Stimulated activated naive CD8-positive, alpha-beta T cell treated with anti-CD3 and anti-CD28 coated beads, Interleukin-15, amount 100 ng/mL, for 72 hours (primary cell): ENCODE results near the gene MORN1.

Experiments
- ATAC-seq: fragments of 150-1000 bp; cut with Tn5 transposase; 2 replicates; pipeline ENCODE4 v1.10.0; 2021; ENCODE audit warnings: mild to moderate bottlenecking, moderate library complexity
- DNase-seq, 2 donors: peaks; one replicate each; pipeline ENCODE4 v3.0.0; 2021 to 2022
- H3K27ac Mint-ChIP-seq, 2 donors: one replicate each; pipeline ENCODE4 v1.8.0; 2022; ENCODE audit warnings: mild to moderate bottlenecking in 2 of 2, mixed read lengths in 2 of 2, moderate library complexity in 2 of 2
- H3K27me3 Mint-ChIP-seq: one replicate; pipeline ENCODE4 v1.8.0; 2022; ENCODE audit warnings: mixed read lengths
- H3K4me1 Mint-ChIP-seq: one replicate; pipeline ENCODE4 v1.8.0; 2022; ENCODE audit warnings: mild to moderate bottlenecking, mixed read lengths
- H3K4me3 Mint-ChIP-seq, 2 donors: one replicate each; pipeline ENCODE4 v1.8.0; 2022; ENCODE audit warnings: mild to moderate bottlenecking in 2 of 2, mixed read lengths in 2 of 2, moderate library complexity in 1 of 2
- H3K9me3 Mint-ChIP-seq, 2 donors: one replicate each; pipeline ENCODE4 v1.8.0; 2022; ENCODE audit warnings: mixed read lengths in 2 of 2

MORN1 gene

DNA sequence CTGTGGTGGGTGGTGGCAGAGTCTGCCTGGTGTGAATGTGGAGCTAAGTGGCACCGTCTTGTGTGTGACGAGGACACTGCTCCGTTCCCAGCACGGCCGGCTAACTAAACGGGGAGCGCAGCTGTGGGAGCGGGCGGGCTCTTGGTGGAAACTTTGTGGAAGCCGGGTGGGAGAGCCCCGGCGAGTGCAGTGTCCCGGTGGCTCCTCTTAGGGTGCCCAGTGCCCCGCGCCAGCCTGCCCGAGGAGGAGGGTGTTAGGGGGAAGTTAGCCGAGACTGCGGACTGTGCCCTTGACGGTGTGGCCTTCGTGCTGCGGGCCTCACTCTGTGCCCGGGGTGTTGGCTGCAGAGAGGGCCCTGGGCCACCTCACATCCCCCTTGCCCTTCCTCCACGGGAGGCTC is 11.1 kb upstream of the MORN1 start:
- H3K27ac Mint-ChIP-seq = peak overlapping the region in 1 of 2 donors; percentile 12
- ATAC-seq (peak; percentile 13), DNase-seq (no peak)
- no peaks in the 10 kb centered on the region for H3K9me3 Mint-ChIP-seq
- H3K4me3 Mint-ChIP-seq = no peak overlapping the region
- H3K4me1 Mint-ChIP-seq = peaks cover 14% of the 10 kb centered on the region
- no peaks in the 10 kb centered on the region for H3K27me3 Mint-ChIP-seq

DNA sequence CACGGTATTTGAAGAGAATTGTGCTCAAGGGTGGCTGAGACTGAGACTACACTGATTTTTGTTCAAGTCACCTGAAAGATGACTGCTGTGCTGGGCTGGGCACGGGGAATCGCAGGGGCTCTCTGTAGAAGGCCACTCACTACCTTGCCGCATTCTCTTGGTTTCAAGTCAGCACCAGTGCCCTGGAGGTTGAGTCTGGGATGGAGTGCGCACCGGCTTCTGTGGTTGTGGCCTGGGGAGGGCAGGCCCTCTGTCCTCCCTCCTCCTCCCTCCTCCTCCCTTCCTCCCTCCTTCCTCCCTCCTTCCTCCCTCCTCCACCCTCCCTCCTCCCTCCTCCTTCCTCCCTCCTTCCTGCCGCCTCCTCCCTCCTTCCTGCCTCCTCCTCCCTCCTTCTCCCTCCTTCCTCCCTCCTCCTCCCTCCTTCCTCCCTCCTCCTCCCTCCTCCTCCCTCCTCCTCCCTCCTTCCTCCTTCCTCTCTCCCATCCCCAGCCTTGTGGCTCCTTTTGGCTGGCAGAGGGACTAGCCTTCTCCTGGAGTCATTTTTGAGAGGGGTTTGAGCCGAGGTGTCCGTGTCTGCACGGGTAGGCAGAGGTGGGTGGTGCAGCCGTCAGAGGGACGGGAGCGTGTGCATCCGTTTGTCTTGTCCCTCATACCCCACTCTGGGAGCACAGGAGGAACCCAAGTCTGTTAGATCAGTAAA is 9.7 kb upstream of the MORN1 start:
- no peak for DNase-seq
- Mint-ChIP-seq H3K4me1 (peaks cover 23% of the 10 kb centered on the region), H3K27ac (no peak overlapping the region), H3K27me3 (no peaks in the 10 kb centered on the region), H3K4me3 (no peak overlapping the region), H3K9me3 (no peaks in the 10 kb centered on the region)
- peak; percentile 59 for ATAC-seq

DNA sequence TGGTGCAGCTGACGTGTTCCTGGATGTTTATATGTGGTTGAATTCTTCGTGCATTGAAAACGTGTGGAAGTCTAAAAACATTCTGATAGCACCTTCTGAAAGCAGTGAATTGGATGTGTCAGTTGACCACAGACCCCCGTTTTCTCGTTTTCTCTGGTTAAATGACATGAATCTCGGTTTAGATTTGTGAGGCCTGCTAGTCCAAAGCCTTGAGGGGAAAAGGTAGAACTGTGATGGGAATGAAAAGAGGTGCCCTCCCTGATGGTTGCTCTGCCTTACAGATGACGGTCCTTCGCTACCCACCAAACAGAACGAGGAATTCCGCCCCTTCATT is 9.2 kb upstream of the MORN1 start:
- Mint-ChIP-seq H3K27me3 (no peaks in the 10 kb centered on the region), H3K4me1 (peaks cover 23% of the 10 kb centered on the region), H3K27ac (no peak overlapping the region), H3K9me3 (no peaks in the 10 kb centered on the region), H3K4me3 (no peak overlapping the region)
- no peak for DNase-seq
- ATAC-seq = no peak

DNA sequence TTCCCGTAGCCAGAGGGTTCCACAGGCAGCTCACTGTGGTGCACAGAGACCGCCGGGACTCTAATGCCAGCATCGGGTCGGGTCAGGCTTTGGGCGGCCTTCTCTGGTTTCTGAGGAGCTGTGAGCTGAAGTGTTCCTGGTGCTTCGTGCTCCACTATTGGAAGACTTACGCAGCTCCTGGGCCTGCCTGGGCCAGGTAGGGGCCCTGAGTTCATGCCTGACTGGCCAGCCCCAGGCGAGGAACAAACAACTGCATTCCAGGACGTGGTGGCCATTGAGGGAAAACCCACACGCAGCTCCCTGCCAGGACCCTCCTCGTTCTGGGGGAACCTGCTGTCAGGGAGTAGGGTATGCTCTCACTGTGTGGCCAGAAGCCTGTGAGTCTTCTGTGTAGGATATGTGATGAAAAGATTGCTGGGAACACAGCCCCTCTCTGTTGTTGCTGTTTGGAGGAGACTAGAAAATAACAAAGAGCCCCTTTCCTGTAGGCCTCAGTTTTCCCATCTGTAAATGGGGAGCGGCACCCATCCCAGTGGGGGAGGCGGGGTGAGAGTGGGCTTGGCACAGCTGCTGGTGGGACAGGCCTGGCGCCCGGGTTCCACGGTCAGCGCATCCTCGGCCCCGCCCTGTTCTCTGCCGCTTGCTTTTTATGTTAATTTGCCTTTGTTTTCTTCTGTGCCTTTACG is 8.7 kb upstream of the MORN1 start:
- no peak overlapping the region for H3K4me3 Mint-ChIP-seq
- no peaks in the 10 kb centered on the region for H3K27me3 Mint-ChIP-seq
- H3K9me3 Mint-ChIP-seq = no peaks in the 10 kb centered on the region
- no peak overlapping the region for H3K27ac Mint-ChIP-seq
- no peak for DNase-seq
- no peak for ATAC-seq
- H3K4me1 Mint-ChIP-seq = peaks cover 26% of the 10 kb centered on the region

DNA sequence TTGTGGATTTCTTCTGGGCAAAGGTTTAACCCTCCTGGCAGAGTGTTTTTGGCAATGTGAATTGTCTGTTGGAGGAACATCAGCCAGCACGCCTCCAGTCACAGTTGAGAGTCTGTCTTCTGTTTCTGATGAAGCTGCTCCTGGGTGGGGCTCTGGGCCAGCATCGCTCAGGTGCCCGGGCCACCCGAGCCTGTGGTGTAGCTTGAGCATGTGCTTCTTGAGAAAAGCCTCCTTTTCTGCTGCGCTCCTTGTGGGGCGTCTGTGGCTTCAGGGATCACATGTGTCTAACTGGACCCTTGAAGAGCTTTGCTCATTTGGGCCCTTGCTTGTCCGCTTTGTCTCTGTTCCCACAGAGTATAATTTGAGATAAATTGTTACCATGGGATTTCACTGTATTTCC is 7.5 kb upstream of the MORN1 start:
- Mint-ChIP-seq H3K4me1 (peaks cover 37% of the 10 kb centered on the region), H3K27me3 (no peaks in the 10 kb centered on the region), H3K4me3 (no peak overlapping the region), H3K27ac (no peak overlapping the region), H3K9me3 (no peaks in the 10 kb centered on the region)
- DNase-seq (no peak), ATAC-seq (no peak)

DNA sequence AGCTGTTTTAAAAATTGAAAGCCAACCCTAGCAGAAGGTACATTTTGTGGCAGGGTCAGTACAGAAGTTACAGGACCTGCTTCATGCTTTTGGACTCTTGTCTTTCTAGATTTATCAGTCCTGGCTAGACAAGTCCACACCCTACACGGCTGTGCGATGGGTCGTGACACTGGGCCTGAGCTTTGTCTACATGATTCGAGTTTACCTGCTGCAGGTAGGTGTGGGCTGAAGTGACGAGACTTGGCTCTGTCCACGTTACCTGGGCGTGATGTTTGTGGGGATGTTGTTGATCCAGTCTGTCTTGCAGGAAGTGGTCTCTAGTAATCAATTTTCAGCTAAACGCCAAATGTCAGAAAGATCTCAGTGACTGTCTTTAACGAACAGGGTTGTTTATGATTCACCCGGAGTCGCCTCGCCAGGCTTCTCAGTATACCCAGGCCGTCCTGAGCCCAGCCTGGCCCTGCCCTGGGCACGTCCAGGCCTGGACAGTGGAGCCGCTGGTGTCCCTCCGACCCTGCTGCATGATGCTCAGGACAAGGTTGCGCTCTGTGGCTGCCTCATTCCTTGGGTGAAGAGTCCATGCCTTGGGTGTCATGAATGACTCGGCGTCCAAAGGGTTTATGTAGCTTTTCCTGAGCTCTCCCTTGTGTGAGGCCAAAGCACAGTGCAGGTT is 5.8 kb upstream of the MORN1 start:
- ATAC-seq (no peak), DNase-seq (no peak)
- H3K9me3 Mint-ChIP-seq = no peaks in the 10 kb centered on the region
- H3K4me1 Mint-ChIP-seq = peaks cover 53% of the 10 kb centered on the region
- H3K27ac Mint-ChIP-seq = peak overlapping the region in 1 of 2 donors; percentile 48
- H3K27me3 Mint-ChIP-seq = no peaks in the 10 kb centered on the region
- H3K4me3 Mint-ChIP-seq = no peak overlapping the region

DNA sequence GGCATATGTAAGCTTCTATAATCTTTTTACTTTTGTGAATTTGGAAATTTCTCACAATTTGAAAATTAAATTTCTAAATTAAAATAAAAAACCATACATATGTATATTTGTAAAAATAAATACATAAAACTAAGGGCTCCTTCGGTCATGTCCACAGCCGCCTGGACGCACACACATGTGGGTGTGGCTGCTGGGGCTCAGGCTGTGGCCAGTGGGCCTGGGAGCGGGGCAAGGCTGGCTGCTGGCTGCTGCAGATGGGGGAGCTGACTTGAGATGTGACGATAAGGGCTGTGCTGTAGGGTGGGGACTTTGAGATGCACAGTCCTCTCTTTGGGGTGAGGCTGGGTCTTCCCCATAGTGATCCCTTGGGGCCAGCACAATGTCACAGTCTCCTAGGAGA is 5.1 kb upstream of the MORN1 start:
- Mint-ChIP-seq H3K4me1 (peaks cover 48% of the 10 kb centered on the region), H3K9me3 (no peaks in the 10 kb centered on the region), H3K4me3 (no peak overlapping the region), H3K27me3 (no peaks in the 10 kb centered on the region), H3K27ac (peak overlapping the region in 1 of 2 donors; percentile 48)
- DNase-seq (no peak), ATAC-seq (no peak)

DNA sequence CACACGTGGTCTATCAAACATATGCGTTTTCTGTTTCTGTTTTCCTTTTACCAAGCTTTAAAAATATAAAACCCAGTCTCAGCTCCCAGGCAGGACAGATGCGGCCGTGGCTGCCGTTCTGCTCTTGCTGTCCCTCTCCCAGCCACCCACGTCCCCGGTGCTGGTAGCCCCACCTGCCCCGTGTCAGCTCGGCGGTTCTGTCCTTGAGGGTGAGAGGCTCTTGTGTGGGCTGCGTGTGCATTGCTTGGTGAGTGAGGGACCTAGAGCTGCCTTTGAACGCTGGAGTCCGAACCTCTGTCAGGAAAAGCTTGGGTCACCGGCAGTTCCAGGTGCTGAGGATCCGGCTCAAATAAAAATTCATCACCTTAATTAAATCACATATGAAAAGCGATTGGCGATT is 4.7 kb upstream of the MORN1 start:
- Mint-ChIP-seq H3K27me3 (no peaks in the 10 kb centered on the region), H3K9me3 (no peaks in the 10 kb centered on the region), H3K4me3 (no peak overlapping the region), H3K4me1 (peaks cover 46% of the 10 kb centered on the region), H3K27ac (no peak overlapping the region)
- ATAC-seq (no peak), DNase-seq (no peak)

DNA sequence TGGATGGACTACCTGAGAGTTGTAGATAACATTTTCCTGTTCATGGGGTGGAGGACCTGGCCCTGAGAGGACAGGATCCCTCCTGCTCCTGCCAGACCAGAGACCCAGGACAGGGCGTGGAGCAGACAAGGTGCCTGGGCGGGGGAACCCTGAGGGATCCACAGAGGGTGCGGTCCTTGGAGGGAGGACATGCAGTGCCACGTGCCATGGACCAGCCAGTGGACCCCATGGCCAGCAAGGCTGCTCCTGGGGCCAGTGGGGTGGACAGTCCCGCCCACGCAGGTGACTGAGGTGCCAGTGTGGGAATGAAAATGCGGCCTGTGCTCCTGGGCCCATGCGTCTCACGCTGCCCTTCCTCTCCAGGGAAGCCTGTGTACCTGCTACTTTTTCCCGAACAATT is 3.9 kb upstream of the MORN1 start:
- no peak for DNase-seq
- Mint-ChIP-seq H3K4me1 (peaks cover 48% of the 10 kb centered on the region), H3K4me3 (no peak overlapping the region), H3K27me3 (no peaks in the 10 kb centered on the region), H3K9me3 (no peaks in the 10 kb centered on the region), H3K27ac (peak overlapping the region in 1 of 2 donors; percentile 76)
- ATAC-seq = no peak

DNA sequence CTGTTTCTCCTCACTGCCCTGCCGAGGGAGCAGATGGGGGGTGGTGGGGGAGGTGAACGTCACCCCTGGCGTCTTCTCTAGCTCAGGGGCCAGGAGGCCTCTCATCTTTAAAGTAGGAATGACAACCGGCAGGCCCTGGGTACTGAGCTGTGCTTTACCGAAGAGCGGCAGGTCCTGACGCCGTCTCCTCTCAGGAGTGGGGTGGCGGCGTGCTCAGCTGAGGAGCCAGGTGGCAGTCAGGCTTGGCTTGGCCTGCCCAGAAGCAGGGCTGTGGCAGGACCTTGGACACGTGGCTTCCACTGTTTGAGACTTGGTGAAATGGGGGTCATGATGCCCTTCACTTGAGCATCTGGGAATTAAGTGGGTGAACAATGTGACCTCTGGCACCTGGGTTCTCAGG is 3.4 kb upstream of the MORN1 start:
- ATAC-seq (no peak), DNase-seq (no peak)
- H3K4me1 Mint-ChIP-seq = peaks cover 52% of the 10 kb centered on the region
- H3K4me3 Mint-ChIP-seq = no peak overlapping the region
- H3K9me3 Mint-ChIP-seq = no peaks in the 10 kb centered on the region
- peak overlapping the region in 1 of 2 donors; percentile 76 for H3K27ac Mint-ChIP-seq
- H3K27me3 Mint-ChIP-seq = no peaks in the 10 kb centered on the region

DNA sequence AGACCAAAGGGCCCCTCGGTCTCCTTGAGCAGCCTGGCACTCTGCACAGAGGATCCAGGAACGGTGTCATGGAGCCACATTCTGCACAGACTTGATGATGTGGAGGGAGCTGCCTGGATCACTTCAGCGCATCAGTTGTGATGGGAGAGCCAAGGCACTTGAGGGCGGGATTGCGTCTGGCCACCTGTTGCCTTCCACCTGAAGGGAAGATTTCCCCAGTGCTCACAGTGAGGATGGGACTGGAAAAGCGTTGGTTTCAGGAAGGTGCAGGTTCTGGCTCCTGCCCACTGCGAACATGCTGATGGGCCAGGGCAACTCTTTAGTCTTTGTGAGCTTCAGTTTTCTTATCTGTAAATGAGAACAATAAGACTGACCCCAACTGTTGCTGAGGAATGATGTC is 2.9 kb upstream of the MORN1 start:
- Mint-ChIP-seq H3K9me3 (no peaks in the 10 kb centered on the region), H3K27ac (peak overlapping the region in 1 of 2 donors; percentile 85)

DNA sequence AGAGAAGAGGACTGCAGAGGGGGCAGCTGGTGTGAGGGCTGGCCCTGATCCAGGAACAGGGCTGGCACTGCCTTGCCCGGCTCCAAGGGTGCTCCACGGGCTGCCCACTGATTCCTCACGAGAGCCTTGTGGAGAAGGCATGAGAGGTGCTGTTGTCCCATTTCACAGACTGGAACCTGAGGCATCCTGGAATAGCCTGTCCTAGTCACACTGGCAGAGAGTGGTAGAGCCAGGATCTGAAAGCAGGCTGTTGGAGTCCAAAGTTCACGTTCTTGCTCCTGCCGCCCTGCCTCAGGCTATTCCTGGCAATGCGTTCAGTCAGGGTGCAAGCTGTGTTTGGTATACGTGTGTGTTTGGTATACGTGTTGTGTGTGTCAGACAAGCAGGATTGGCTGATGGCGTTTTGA is 2.1 kb upstream of the MORN1 start:
- DNase-seq (no peak), ATAC-seq (no peak)
- Mint-ChIP-seq H3K27me3 (no peaks in the 10 kb centered on the region), H3K27ac (peak overlapping the region; percentile 14 to 93), H3K4me3 (peak overlapping the region; percentile 83 to 86), H3K4me1 (peaks cover 54% of the 10 kb centered on the region), H3K9me3 (no peaks in the 10 kb centered on the region)

More for the DNA sequence above, 2.9 kb upstream of the MORN1 start:
- Mint-ChIP-seq H3K27me3 (no peaks in the 10 kb centered on the region), H3K4me1 (peaks cover 54% of the 10 kb centered on the region), H3K4me3 (peak overlapping the region in 1 of 2 donors; percentile 29)
- DNase-seq (no peak), ATAC-seq (no peak)

DNA sequence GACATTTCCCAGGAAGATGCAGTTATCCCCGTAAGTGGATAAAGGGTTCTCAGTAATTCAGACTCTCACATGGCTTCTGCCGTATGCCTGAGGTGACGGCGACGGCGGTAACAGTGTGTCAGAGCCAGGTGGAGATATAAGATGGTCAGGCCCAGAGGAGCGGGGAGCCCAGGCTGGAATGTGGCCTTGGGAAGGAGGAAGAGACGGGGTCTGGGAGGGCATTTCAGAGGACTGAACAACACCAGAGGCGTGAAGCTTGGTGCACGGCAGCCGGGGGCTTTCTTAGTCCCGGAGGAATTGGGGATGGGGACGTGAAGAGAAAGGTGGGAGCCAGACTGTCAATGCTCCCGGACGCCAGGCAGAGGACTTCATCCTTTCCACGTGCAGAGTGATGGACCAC is 1.3 kb upstream of the MORN1 start:
- H3K9me3 Mint-ChIP-seq = no peaks in the 10 kb centered on the region
- DNase-seq = no peak

DNA sequence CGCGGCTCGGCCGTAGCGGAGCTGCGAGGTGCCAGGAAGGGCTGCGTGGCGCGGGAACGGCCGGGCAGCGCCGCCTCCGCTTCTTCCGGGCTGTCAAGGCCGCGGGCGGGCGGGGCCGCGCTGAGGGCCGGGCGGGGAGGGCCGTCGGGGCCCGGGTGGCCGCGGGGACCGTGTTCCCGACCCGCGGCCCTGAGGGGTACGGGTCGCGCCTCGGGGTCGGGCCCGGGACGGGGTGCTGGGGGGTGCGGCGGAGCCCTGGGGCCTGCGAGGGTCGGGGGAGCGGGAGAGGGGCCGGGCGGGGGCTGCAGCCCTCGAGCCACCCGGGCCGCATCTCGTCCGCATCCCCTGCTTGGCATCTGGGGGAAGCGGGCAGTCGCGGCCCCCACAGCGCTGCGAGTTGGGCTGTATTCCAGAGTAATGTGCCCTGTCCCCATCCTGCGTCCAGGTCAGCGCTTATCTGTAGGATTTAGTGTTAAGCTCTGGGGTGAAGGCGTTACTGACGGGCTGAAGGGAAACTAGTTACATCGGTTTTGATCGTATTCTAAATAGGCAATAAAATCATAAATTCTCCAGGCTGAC is 666 bp upstream of the MORN1 start:
- Mint-ChIP-seq H3K27ac (peak overlapping the region; percentile 95 to 96), H3K9me3 (no peaks in the 10 kb centered on the region), H3K4me1 (peaks cover 52% of the 10 kb centered on the region), H3K27me3 (no peaks in the 10 kb centered on the region), H3K4me3 (peak overlapping the region; percentile 84 to 86)
- DNase-seq = no peak
- peak; percentile 41 for ATAC-seq

More for the DNA sequence above, 1.3 kb upstream of the MORN1 start:
- Mint-ChIP-seq H3K4me1 (peaks cover 54% of the 10 kb centered on the region), H3K27ac (peak overlapping the region; percentile 93 to 96), H3K4me3 (peak overlapping the region; percentile 83 to 86), H3K27me3 (no peaks in the 10 kb centered on the region)
- no peak for ATAC-seq

DNA sequence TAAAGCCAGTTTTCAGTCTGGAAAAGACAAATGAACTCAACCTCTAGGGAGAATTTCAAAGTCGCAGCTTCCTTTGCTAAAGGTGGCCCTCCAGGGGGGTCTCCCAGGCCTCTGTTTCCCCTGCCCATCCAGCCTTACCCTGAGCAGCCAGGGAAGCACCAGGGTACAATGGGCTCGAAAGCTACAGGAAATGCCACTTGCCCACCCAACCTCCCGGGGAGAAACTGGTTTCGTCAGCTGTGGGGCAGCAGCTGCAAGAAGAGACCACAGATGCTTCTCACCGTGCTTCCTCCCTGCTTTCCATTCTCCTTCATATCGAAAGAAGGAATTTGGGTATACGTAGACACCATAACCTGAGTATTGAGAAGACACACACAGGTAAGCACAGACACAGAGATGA is 1.7 kb downstream of the MORN1 start:
- Mint-ChIP-seq H3K27ac (peak overlapping the region in 1 of 2 donors; percentile 58), H3K9me3 (no peaks in the 10 kb centered on the region), H3K27me3 (no peaks in the 10 kb centered on the region), H3K4me1 (peaks cover 38% of the 10 kb centered on the region), H3K4me3 (peak overlapping the region; percentile 78 to 84)
- DNase-seq = no peak
- ATAC-seq = no peak
